MM.1S (cell line): Measurements from ENCODE around the gene STIM1.

Experiments used
- EZH2 ChIP-seq: fragments of 300-600 bp; sonication (generic); optimal IDR thresholded peaks from 2 replicates; pipeline ENCODE3; 2017; ENCODE audit warnings: low read depth, mild to moderate bottlenecking, antibody characterized with exemption, low read length, mixed read lengths
- TF ChIP-seq, protein P1 (sequence below): fragments of 300-600 bp; sonication (generic); IDR thresholded peaks from 2 replicates; pipeline ENCODE4 v1.5.1; 2016; ENCODE audit warnings: antibody characterized with exemption, low read length, mixed read lengths

DNA sequence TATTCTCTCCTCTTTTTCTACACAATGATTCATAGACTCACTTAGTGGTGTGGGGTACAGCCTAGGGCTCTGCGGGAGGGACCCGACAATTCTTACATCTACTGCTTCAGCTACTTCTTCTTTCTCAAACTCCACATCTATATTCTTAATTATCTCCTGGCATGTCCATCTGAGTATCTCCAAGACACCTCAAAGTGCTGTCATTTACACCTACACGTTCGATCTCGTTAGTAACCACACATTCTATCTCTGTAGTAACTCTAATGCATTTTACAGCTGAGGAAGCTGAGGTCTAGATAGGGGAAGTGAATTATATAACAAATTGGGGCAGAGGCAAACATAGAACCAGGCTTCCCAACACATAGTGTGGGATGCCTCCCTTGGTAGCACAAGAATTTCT lies 211.4 kb downstream of the STIM1 start:
- TF ChIP-seq, protein P1, sequence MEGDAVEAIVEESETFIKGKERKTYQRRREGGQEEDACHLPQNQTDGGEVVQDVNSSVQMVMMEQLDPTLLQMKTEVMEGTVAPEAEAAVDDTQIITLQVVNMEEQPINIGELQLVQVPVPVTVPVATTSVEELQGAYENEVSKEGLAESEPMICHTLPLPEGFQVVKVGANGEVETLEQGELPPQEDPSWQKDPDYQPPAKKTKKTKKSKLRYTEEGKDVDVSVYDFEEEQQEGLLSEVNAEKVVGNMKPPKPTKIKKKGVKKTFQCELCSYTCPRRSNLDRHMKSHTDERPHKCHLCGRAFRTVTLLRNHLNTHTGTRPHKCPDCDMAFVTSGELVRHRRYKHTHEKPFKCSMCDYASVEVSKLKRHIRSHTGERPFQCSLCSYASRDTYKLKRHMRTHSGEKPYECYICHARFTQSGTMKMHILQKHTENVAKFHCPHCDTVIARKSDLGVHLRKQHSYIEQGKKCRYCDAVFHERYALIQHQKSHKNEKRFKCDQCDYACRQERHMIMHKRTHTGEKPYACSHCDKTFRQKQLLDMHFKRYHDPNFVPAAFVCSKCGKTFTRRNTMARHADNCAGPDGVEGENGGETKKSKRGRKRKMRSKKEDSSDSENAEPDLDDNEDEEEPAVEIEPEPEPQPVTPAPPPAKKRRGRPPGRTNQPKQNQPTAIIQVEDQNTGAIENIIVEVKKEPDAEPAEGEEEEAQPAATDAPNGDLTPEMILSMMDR, result no peak
- TF ChIP-seq EZH2, result no peak
